ENCODE results near the gene TTC39B.

The TTC39B gene

GRCh38 chr9:15333376-15333881 lies 26.4 kb upstream of the TTC39B start:
- 86% methylated on average over 4 of the region's 4 CpGs for WGBS
- no peak overlapping the region for H2BK12ac ChIP-seq (ENCODE audit: low read length in 2 of 2)
- no peak overlapping the region for H2BK120ac ChIP-seq (ENCODE audit: low read depth, low read length)
- no peak overlapping the region for H3K4me2 ChIP-seq (ENCODE audit: low read length, poor library complexity, severe bottlenecking)
- no peak overlapping the region for H3K18ac ChIP-seq (ENCODE audit: low read depth in 1 of 2, low read length in 2 of 2)
- no peak overlapping the region for H3K14ac ChIP-seq (ENCODE audit: low read length in 2 of 2)
- no peak overlapping the region for H2BK5ac ChIP-seq (ENCODE audit: low read depth, low read length, poor library complexity, severe bottlenecking)
- no peak overlapping the region for H3K4ac ChIP-seq (ENCODE audit: low read depth in 1 of 2, low read length in 2 of 2)
- no peaks in the 10 kb centered on the region for H3K36me3 ChIP-seq (ENCODE audit: control insufficient read depth in 1 of 2, insufficient read depth in 2 of 2, low read depth in 1 of 2, low read length in 2 of 2)
- H3K4me1 ChIP-seq (ENCODE audit: control insufficient read depth, insufficient read depth, low read depth, low read length), result no peaks in the 10 kb centered on the region
- no peak overlapping the region for H4K91ac ChIP-seq (ENCODE audit: low read length)
- no peaks in the 10 kb centered on the region for H3K79me1 ChIP-seq (replicated peaks; ENCODE audit: low read length, poor library complexity, severe bottlenecking)
- no peak overlapping the region for H3K27ac ChIP-seq (ENCODE audit: low read length, poor library complexity, severe bottlenecking)
- no peak overlapping the region for H3K23ac ChIP-seq (ENCODE audit: low read length in 2 of 2)
- H3K9me3 ChIP-seq (ENCODE audit: control insufficient read depth, low read length), result no peaks in the 10 kb centered on the region
- peaks cover 0 to 13% of the 10 kb centered on the region in 2 experiments for H3K27me3 ChIP-seq (ENCODE audit: control insufficient read depth in 1 of 2, insufficient read depth in 1 of 2, low read length in 2 of 2)
- H3K9ac ChIP-seq (ENCODE audit: low read length), result no peak overlapping the region
- H2AFZ ChIP-seq (ENCODE audit: low read depth, low read length), result no peak overlapping the region
- no peak overlapping the region for H4K8ac ChIP-seq (ENCODE audit: low read length)
- no peak for DNase-seq
- no peak overlapping the region for H3K4me3 ChIP-seq (ENCODE audit: insufficient read depth in 1 of 2, low read depth in 1 of 2, low read length in 2 of 2)
- H2AK5ac ChIP-seq (ENCODE audit: low read length, severe bottlenecking), result no peak overlapping the region
- H2BK15ac ChIP-seq (ENCODE audit: low read depth, poor library complexity, severe bottlenecking), result no peak overlapping the region

DNA sequence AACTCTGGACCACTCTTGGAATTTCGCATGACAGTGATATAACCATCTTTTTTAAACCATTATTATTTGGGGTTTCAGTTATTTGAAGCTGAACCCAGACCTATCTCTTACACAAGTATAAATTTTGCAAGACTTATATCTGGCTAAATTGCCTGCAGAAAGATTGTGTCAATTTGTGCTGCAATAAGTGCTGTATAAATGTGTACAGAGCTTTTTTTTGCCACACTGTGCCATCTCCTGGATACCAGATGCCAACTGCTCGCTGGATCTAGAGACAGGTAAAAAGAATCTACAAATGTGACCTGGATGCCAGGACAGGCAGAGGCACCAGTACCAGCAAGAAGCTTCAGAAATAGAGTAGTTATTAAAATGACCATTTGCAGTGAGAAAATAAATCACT lies 25.9 kb upstream of the TTC39B start:
- H3K27ac ChIP-seq (ENCODE audit: low read length, poor library complexity, severe bottlenecking), result no peak overlapping the region
- no peak overlapping the region for H3K4ac ChIP-seq (ENCODE audit: low read depth in 1 of 2, low read length in 2 of 2)
- WGBS, result 100% methylated on average over 1 of the region's 2 CpGs
- H4K91ac ChIP-seq (ENCODE audit: low read length), result no peak overlapping the region
- no peak for DNase-seq
- H3K4me1 ChIP-seq (ENCODE audit: control insufficient read depth, insufficient read depth, low read depth, low read length), result no peaks in the 10 kb centered on the region
- H3K79me1 ChIP-seq (replicated peaks; ENCODE audit: low read length, poor library complexity, severe bottlenecking), result no peaks in the 10 kb centered on the region
- no peak overlapping the region for H2AFZ ChIP-seq (ENCODE audit: low read depth, low read length)
- H2BK5ac ChIP-seq (ENCODE audit: low read depth, low read length, poor library complexity, severe bottlenecking), result no peak overlapping the region
- H3K27me3 ChIP-seq (ENCODE audit: control insufficient read depth in 1 of 2, insufficient read depth in 1 of 2, low read length in 2 of 2), result peaks cover 0 to 13% of the 10 kb centered on the region in 2 experiments
- no peak overlapping the region for H3K23ac ChIP-seq (ENCODE audit: low read length in 2 of 2)
- H4K8ac ChIP-seq (ENCODE audit: low read length), result no peak overlapping the region
- no peak overlapping the region for H2AK5ac ChIP-seq (ENCODE audit: low read length, severe bottlenecking)
- H2BK15ac ChIP-seq (ENCODE audit: low read depth, poor library complexity, severe bottlenecking), result no peak overlapping the region
- H3K4me2 ChIP-seq (ENCODE audit: low read length, poor library complexity, severe bottlenecking), result no peak overlapping the region
- no peak overlapping the region for H3K9ac ChIP-seq (ENCODE audit: low read length)
- no peaks in the 10 kb centered on the region for H3K9me3 ChIP-seq (ENCODE audit: control insufficient read depth, low read length)
- no peak overlapping the region for H3K4me3 ChIP-seq (ENCODE audit: insufficient read depth in 1 of 2, low read depth in 1 of 2, low read length in 2 of 2)
- no peak overlapping the region for H3K18ac ChIP-seq (ENCODE audit: low read depth in 1 of 2, low read length in 2 of 2)
- H3K14ac ChIP-seq (ENCODE audit: low read length in 2 of 2), result no peak overlapping the region
- no peak overlapping the region for H2BK120ac ChIP-seq (ENCODE audit: low read depth, low read length)
- H2BK12ac ChIP-seq (ENCODE audit: low read length in 2 of 2), result no peak overlapping the region
- H3K36me3 ChIP-seq (ENCODE audit: control insufficient read depth in 1 of 2, insufficient read depth in 2 of 2, low read depth in 1 of 2, low read length in 2 of 2), result no peaks in the 10 kb centered on the region

DNA sequence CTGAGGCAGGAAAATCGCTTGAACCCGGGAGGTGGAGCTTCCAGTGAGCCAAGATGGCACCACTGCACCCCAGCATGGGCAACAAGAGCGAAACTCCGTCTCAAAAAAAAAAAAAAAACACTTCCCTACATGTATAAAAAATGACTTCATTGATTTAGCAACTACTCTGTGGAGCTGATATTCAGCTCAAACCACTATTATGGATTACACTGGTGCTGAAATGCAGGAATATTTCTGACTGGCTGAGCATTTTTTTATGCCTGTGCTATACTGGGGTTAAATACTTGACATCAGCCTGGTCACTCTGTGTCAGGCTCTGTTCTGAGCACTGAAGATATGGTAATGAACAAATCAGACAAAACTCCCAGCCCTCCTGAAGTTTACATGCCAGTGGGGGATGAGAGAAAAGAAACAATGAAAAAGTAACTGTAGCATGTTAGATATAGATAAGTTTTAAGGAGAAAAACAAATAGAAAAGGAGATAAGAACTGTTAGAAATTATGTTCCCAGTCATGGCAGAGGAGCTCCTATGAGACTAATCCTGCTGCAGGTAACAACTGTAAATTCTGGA lies 22.6 kb upstream of the TTC39B start:
- Histone ChIP-seq H3K27ac (ENCODE audit: low read length, poor library complexity, severe bottlenecking) (no peak overlapping the region), H3K4me3 (ENCODE audit: insufficient read depth in 1 of 2, low read depth in 1 of 2, low read length in 2 of 2) (no peak overlapping the region)
- 100% methylated on average over 2 of the region's 4 CpGs for WGBS

DNA sequence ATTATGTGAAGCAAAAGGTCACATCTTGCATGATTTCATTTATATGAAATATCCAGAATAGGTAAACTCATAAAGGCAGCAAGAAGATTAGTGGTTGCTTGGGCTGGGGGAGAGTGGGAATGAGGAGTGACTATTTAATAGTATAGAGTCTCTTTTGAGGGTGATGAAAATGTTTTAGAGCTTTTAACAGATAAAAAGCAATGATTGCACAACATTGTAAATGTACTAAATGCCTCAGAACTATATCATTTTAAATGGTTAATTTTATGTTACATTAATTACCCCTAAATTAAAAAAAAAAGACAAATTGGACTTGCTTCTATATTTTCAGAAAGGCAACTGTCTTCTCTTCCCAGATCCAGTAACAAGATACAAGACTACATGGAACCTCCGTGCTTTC lies 21.9 kb upstream of the TTC39B start:
- H3K27ac ChIP-seq (ENCODE audit: low read length, poor library complexity, severe bottlenecking), result no peak overlapping the region
- H3K18ac ChIP-seq (ENCODE audit: low read depth in 1 of 2, low read length in 2 of 2), result no peak overlapping the region
- no peak overlapping the region for H2BK120ac ChIP-seq (ENCODE audit: low read depth, low read length)
- H3K9me3 ChIP-seq (ENCODE audit: control insufficient read depth, low read length), result peaks cover 5% of the 10 kb centered on the region
- no peak overlapping the region for H3K14ac ChIP-seq (ENCODE audit: low read length in 2 of 2)
- H2BK15ac ChIP-seq (ENCODE audit: low read depth, poor library complexity, severe bottlenecking), result no peak overlapping the region
- WGBS, result 100% methylated on average over 1 of the region's 1 CpG
- no peak overlapping the region for H2BK5ac ChIP-seq (ENCODE audit: low read depth, low read length, poor library complexity, severe bottlenecking)
- no peak overlapping the region for H3K4me2 ChIP-seq (ENCODE audit: low read length, poor library complexity, severe bottlenecking)
- no peak overlapping the region for H2AFZ ChIP-seq (ENCODE audit: low read depth, low read length)
- no peaks in the 10 kb centered on the region for H3K79me1 ChIP-seq (replicated peaks; ENCODE audit: low read length, poor library complexity, severe bottlenecking)
- H3K9ac ChIP-seq (ENCODE audit: low read length), result no peak overlapping the region
- H3K4ac ChIP-seq (ENCODE audit: low read depth in 1 of 2, low read length in 2 of 2), result no peak overlapping the region
- no peak for DNase-seq
- H3K4me1 ChIP-seq (ENCODE audit: control insufficient read depth, insufficient read depth, low read depth, low read length), result no peaks in the 10 kb centered on the region
- H3K4me3 ChIP-seq (ENCODE audit: insufficient read depth in 1 of 2, low read depth in 1 of 2, low read length in 2 of 2), result no peak overlapping the region
- H3K36me3 ChIP-seq (ENCODE audit: control insufficient read depth in 1 of 2, insufficient read depth in 2 of 2, low read depth in 1 of 2, low read length in 2 of 2), result no peaks in the 10 kb centered on the region
- no peak overlapping the region for H4K91ac ChIP-seq (ENCODE audit: low read length)
- H2AK5ac ChIP-seq (ENCODE audit: low read length, severe bottlenecking), result no peak overlapping the region
- peaks cover 0 to 2% of the 10 kb centered on the region in 2 experiments for H3K27me3 ChIP-seq (ENCODE audit: control insufficient read depth in 1 of 2, insufficient read depth in 1 of 2, low read length in 2 of 2)
- H2BK12ac ChIP-seq (ENCODE audit: low read length in 2 of 2), result no peak overlapping the region
- H4K8ac ChIP-seq (ENCODE audit: low read length), result no peak overlapping the region
- H3K23ac ChIP-seq (ENCODE audit: low read length in 2 of 2), result no peak overlapping the region

More for the DNA sequence above, 22.6 kb upstream of the TTC39B start:
- H3K79me1 ChIP-seq (replicated peaks; ENCODE audit: low read length, poor library complexity, severe bottlenecking), result no peaks in the 10 kb centered on the region
- H3K18ac ChIP-seq (ENCODE audit: low read depth in 1 of 2, low read length in 2 of 2), result no peak overlapping the region
- H3K4ac ChIP-seq (ENCODE audit: low read depth in 1 of 2, low read length in 2 of 2), result no peak overlapping the region
- H2BK12ac ChIP-seq (ENCODE audit: low read length in 2 of 2), result no peak overlapping the region
- H3K23ac ChIP-seq (ENCODE audit: low read length in 2 of 2), result no peak overlapping the region
- H4K8ac ChIP-seq (ENCODE audit: low read length), result no peak overlapping the region
- H3K9me3 ChIP-seq (ENCODE audit: control insufficient read depth, low read length), result peaks cover under 1% of the 10 kb centered on the region
- H3K14ac ChIP-seq (ENCODE audit: low read length in 2 of 2), result no peak overlapping the region
- no peak overlapping the region for H4K91ac ChIP-seq (ENCODE audit: low read length)
- no peak overlapping the region for H2BK120ac ChIP-seq (ENCODE audit: low read depth, low read length)
- H2BK5ac ChIP-seq (ENCODE audit: low read depth, low read length, poor library complexity, severe bottlenecking), result no peak overlapping the region
- no peak overlapping the region for H3K9ac ChIP-seq (ENCODE audit: low read length)
- H2AFZ ChIP-seq (ENCODE audit: low read depth, low read length), result no peak overlapping the region
- H3K4me1 ChIP-seq (ENCODE audit: control insufficient read depth, insufficient read depth, low read depth, low read length), result no peaks in the 10 kb centered on the region
- DNase-seq, result no peak
- no peak overlapping the region for H2AK5ac ChIP-seq (ENCODE audit: low read length, severe bottlenecking)
- H3K36me3 ChIP-seq (ENCODE audit: control insufficient read depth in 1 of 2, insufficient read depth in 2 of 2, low read depth in 1 of 2, low read length in 2 of 2), result no peaks in the 10 kb centered on the region
- H3K4me2 ChIP-seq (ENCODE audit: low read length, poor library complexity, severe bottlenecking), result no peak overlapping the region
- peaks cover 0 to 2% of the 10 kb centered on the region in 2 experiments for H3K27me3 ChIP-seq (ENCODE audit: control insufficient read depth in 1 of 2, insufficient read depth in 1 of 2, low read length in 2 of 2)
- H2BK15ac ChIP-seq (ENCODE audit: low read depth, poor library complexity, severe bottlenecking), result peak overlapping the region; percentile 28
